SK-N-SH (cell line): ENCODE measurements around the gene MEF2D. TPM values are rescaled to one million over a fixed set of nuclear protein-coding genes. Genes with fewer than 3 reads are reported as not detected.

ENCODE experiments used
- CTCF ChIA-PET: fragments of 300-600, 350-600 bp; formaldehyde crosslinking; extraction: SDS; loops from one replicate; lab custom pipeline; 2021; lab: Yijun Ruan, JAX
- POLR2A ChIA-PET: fragments of 350-600 bp; sonication (Branson Sonifier 250); formaldehyde crosslinking; extraction: SDS; loops from one replicate; lab custom pipeline; 2020; ENCODE audit warnings: antibody characterized with exemption, inconsistent platforms; lab: Yijun Ruan, JAX
- DNase-seq: peaks from one replicate; pipeline ENCODE4 v3.0.0; 2012
- H2AFZ ChIP-seq: fragments of 200-600 bp; sonication (generic); 2 replicates; pipeline ENCODE4 v1.8.1; 2016; ENCODE audit warnings: antibody characterized with exemption, mild to moderate bottlenecking, low read depth
- H3F3A ChIP-seq: fragments of 200-600 bp; sonication (generic); replicated peaks from 2 replicates; pipeline ENCODE3; 2016; ENCODE audit warnings: antibody characterized with exemption, mild to moderate bottlenecking; ENCODE audit not compliant: insufficient read depth
- H3K27ac ChIP-seq, 2 experiments: fragments of 200-500 bp in 1 of 2; fragments of 200-600 bp in 1 of 2; sonication (Bioruptor generic) in 1 of 2; sonication (generic), shearing (Covaris generic) in 1 of 2; 2 replicates each; pipeline versions ENCODE4 v1.5.1 to v1.6.1; 2014 to 2016; ENCODE audit warnings: low read depth in 2 of 2, inconsistent platforms in 1 of 2, low read length in 1 of 2, mild to moderate bottlenecking in 1 of 2, mixed read lengths in 1 of 2
- H3K27me3 ChIP-seq: fragments of 200-600 bp; sonication (generic), shearing (Covaris generic); 2 replicates; pipeline ENCODE4 v1.6.1; 2016; ENCODE audit warnings: mixed run types; ENCODE audit not compliant: insufficient read depth
- H3K36me3 ChIP-seq, 2 experiments: fragments of 200-500 bp in 1 of 2; fragments of 200-600 bp in 1 of 2; sonication (Bioruptor generic) in 1 of 2; sonication (generic) in 1 of 2; replicated peaks in 1 of 2; 2 replicates each; pipeline versions ENCODE3 to v1.5.1; 2014 to 2016; ENCODE audit warnings: low read length in 1 of 2, mild to moderate bottlenecking in 1 of 2; ENCODE audit not compliant: insufficient read depth in 2 of 2, control insufficient read depth in 1 of 2
- H3K4me1 ChIP-seq, 2 experiments: fragments of 200-500 bp in 1 of 2; fragments of 200-600 bp in 1 of 2; sonication (Bioruptor generic) in 1 of 2; sonication (generic), shearing (Covaris generic) in 1 of 2; 2 replicates each; pipeline versions ENCODE4 v1.5.1 to v1.6.1; 2014 to 2016; ENCODE audit warnings: low read depth in 1 of 2, low read length in 1 of 2, mixed run types in 1 of 2; ENCODE audit not compliant: insufficient read depth in 2 of 2, control insufficient read depth in 1 of 2
- H3K4me2 ChIP-seq: fragments of 200-600 bp; sonication (generic), shearing (Covaris generic); 2 replicates; pipeline ENCODE4 v1.6.1; 2017; ENCODE audit warnings: mixed run types
- H3K4me3 ChIP-seq, 2 experiments: fragments of 200-500 bp in 1 of 2; fragments of 200-600 bp in 1 of 2; sonication (Bioruptor generic) in 1 of 2; sonication (generic), shearing (Covaris generic) in 1 of 2; 2 replicates each; pipeline versions ENCODE4 v1.5.1 to v1.8.1; 2014 to 2016; ENCODE audit warnings: low read depth in 2 of 2, inconsistent platforms in 1 of 2, low read length in 1 of 2, mild to moderate bottlenecking in 1 of 2, mixed read lengths in 1 of 2, moderate library complexity in 1 of 2
- H3K79me2 ChIP-seq: fragments of 200-600 bp; sonication (generic); 2 replicates; pipeline ENCODE4 v1.8.1; 2017; ENCODE audit warnings: mild to moderate bottlenecking; ENCODE audit not compliant: insufficient read depth
- H3K9ac ChIP-seq: fragments of 200-600 bp; sonication (generic); 2 replicates; pipeline ENCODE4 v1.6.1; 2017; ENCODE audit warnings: mixed run types
- H3K9me2 ChIP-seq: fragments of 200-600 bp; sonication (generic); 2 replicates; pipeline ENCODE4 v1.6.1; 2017; ENCODE audit warnings: mixed run types
- H3K9me3 ChIP-seq: fragments of 200-600 bp; sonication (generic); 2 replicates; pipeline ENCODE4 v1.6.1; 2017; ENCODE audit warnings: mixed run types, mild to moderate bottlenecking, moderate library complexity
- H4K20me1 ChIP-seq: fragments of 200-600 bp; sonication (generic); 2 replicates; pipeline ENCODE4 v1.6.1; 2017; ENCODE audit warnings: mild to moderate bottlenecking, mixed run types; ENCODE audit not compliant: insufficient read depth
- EP300 ChIP-seq, 2 experiments: IDR thresholded peaks; 2 replicates each; pipeline versions ENCODE4 v1.4.0 to v1.6.1; 2012; ENCODE audit warnings: borderline replicate concordance in 1 of 2, low read depth in 1 of 2, low read length in 1 of 2
- EZH2phosphoT487 ChIP-seq: fragments of 200-600 bp; sonication (generic); IDR thresholded peaks from 2 replicates; pipeline ENCODE4 v1.6.1; 2017; ENCODE audit warnings: low read depth, mixed run types, mild to moderate bottlenecking, antibody characterized with exemption, moderate library complexity, borderline replicate concordance
- FOSL2 ChIP-seq: IDR thresholded peaks from 2 replicates; pipeline ENCODE4 v1.4.0; 2012; ENCODE audit warnings: low read depth, mild to moderate bottlenecking, moderate library complexity, borderline replicate concordance
- GATA2 ChIP-seq: sonication (generic); formaldehyde crosslinking; IDR thresholded peaks from 2 replicates; pipeline ENCODE4 v1.5.0; 2020; ENCODE audit warnings: mild to moderate bottlenecking, missing genetic modification reagents
- MXI1 ChIP-seq: IDR thresholded peaks from 2 replicates; pipeline ENCODE4 v1.6.1; 2012; ENCODE audit warnings: mild to moderate bottlenecking, low read depth, low read length, improper control_type of control experiment
- POLR2AphosphoS5 ChIP-seq: IDR thresholded peaks from 2 replicates; pipeline ENCODE4 v1.6.1; 2012; ENCODE audit warnings: low read depth, low read length
- YY1 ChIP-seq: IDR thresholded peaks from 2 replicates; pipeline ENCODE4 v1.4.0; 2012; ENCODE audit warnings: low read depth, mild to moderate bottlenecking
- WGBS: methylation state at CpG from one replicate; pipeline ENCODE4 v1.1.6; 2017; ENCODE audit warnings: low lambda C conversion rate; 5-methylcytosine and 5-hydroxymethylcytosine counted together
- polyA plus RNA-seq, 3 experiments: library from polyadenylated mRNA; depleted of rRNA; stranded (reverse); fragments of >200 nt; gene quantifications; 2 replicates each; pipeline ENCODE4 v1.2.3, GENCODE V29; 2012
- TF ChIP-seq, protein P1 (sequence below): fragments of 200-600 bp; sonication (generic); IDR thresholded peaks from 2 replicates; pipeline ENCODE4 v1.6.1; 2017; ENCODE audit warnings: antibody characterized with exemption, mild to moderate bottlenecking, moderate library complexity
- TF ChIP-seq, protein P2 (sequence below): IDR thresholded peaks from 2 replicates; pipeline ENCODE4 v1.4.0; 2012; ENCODE audit warnings: low read depth, borderline replicate concordance
- TF ChIP-seq, protein P3 (sequence below): fragments of 150-350 bp; IDR thresholded peaks from 2 replicates; pipeline ENCODE4 v1.6.1; 2017; ENCODE audit warnings: antibody characterized with exemption, low read length, low read depth, borderline replicate concordance

Gene MEF2D
- polyA plus RNA-seq, 1 of the 3 experiments (the other 2 are of a cell fraction): 14.3 TPM

DNA sequence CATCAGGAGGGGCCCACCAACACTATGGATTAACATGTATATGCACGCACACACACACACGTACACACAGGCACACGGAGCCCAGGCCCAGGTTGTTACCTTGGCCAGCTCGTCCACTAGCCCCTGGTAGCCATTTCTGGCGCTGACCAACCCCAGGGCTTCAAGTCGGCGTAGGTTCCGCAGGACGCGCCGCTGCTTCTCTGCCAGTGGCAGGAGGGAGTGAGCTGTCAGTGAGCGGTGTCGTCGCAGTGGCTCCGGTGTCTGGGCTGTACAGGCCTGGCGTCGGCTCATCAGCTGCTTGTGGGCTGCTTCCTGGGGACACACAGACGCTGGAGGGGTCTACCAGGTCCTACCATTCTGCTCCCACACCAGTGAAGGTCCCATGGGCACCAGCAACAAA is 29.4 kb upstream of the MEF2D start (continued):
- TF ChIP-seq, protein P1, sequence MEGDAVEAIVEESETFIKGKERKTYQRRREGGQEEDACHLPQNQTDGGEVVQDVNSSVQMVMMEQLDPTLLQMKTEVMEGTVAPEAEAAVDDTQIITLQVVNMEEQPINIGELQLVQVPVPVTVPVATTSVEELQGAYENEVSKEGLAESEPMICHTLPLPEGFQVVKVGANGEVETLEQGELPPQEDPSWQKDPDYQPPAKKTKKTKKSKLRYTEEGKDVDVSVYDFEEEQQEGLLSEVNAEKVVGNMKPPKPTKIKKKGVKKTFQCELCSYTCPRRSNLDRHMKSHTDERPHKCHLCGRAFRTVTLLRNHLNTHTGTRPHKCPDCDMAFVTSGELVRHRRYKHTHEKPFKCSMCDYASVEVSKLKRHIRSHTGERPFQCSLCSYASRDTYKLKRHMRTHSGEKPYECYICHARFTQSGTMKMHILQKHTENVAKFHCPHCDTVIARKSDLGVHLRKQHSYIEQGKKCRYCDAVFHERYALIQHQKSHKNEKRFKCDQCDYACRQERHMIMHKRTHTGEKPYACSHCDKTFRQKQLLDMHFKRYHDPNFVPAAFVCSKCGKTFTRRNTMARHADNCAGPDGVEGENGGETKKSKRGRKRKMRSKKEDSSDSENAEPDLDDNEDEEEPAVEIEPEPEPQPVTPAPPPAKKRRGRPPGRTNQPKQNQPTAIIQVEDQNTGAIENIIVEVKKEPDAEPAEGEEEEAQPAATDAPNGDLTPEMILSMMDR: no peak
- no peak for TF ChIP-seq POLR2AphosphoS5
- no peak for TF ChIP-seq GATA2 (CRISPR knock-in tag)
- TF ChIP-seq MXI1: no peak
- no peak for TF ChIP-seq EZH2phosphoT487

DNA sequence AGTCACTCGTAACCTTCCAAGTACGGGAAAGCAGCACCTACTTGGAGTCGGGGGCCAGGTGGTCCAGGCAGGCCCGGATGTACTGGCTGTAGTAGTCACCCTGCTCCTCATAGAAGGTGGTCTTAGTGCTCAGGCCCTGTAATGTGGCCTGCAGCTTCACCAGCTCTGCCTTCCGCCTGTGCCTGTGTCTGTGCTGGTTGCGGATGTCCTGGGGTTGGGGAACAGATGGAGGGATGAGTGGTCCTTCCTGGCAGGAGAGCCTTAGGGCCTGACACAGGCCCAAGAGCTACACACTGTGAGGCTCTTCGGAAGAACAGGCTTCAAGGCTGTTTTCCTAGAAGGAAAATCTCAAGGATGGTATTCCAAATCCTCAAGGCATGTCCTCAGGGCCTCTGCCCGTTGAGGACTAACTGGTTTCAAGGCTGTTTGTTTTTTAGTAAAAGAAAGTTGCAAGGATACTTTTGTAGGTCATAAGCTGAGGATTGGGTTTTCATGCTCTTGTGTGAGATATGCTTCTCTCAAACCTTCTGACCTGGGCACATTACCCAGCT is 28.4 kb upstream of the MEF2D start:
- Histone ChIP-seq H3K36me3 (peaks cover 18 to 29% of the 10 kb centered on the region in 2 experiments), H3F3A (peaks cover 11% of the 10 kb centered on the region), H3K9me2 (no peaks in the 10 kb centered on the region), H2AFZ (no peak overlapping the region), H3K4me3 (no peak overlapping the region), H3K4me2 (no peak overlapping the region), H3K27me3 (no peaks in the 10 kb centered on the region), H3K79me2 (no peaks in the 10 kb centered on the region), H4K20me1 (no peaks in the 10 kb centered on the region), H3K4me1 (peaks cover 0 to 12% of the 10 kb centered on the region in 2 experiments; a peak in 1 of 4 replicates), H3K9me3 (no peaks in the 10 kb centered on the region), H3K27ac (no peak overlapping the region), H3K9ac (no peak overlapping the region)
- 90% methylated on average over 8 of the region's 8 CpGs for WGBS
- TF ChIP-seq, protein P2, sequence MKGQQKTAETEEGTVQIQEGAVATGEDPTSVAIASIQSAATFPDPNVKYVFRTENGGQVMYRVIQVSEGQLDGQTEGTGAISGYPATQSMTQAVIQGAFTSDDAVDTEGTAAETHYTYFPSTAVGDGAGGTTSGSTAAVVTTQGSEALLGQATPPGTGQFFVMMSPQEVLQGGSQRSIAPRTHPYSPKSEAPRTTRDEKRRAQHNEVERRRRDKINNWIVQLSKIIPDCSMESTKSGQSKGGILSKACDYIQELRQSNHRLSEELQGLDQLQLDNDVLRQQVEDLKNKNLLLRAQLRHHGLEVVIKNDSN: no peak
- TF ChIP-seq FOSL2: no peak
- TF ChIP-seq, protein P3, sequence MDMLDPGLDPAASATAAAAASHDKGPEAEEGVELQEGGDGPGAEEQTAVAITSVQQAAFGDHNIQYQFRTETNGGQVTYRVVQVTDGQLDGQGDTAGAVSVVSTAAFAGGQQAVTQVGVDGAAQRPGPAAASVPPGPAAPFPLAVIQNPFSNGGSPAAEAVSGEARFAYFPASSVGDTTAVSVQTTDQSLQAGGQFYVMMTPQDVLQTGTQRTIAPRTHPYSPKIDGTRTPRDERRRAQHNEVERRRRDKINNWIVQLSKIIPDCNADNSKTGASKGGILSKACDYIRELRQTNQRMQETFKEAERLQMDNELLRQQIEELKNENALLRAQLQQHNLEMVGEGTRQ: no peak
- TF ChIP-seq YY1: no peak
- TF ChIP-seq EP300 (IDR thresholded peaks at IDR 0.05; ENCODE audit: borderline replicate concordance in 1 of 2, low read depth in 1 of 2, low read length in 1 of 2): no peak
- no peak for DNase-seq
- ChIA-PET CTCF (interaction anchor here (1.2 to 2.1 kb wide), 2 partner anchors 20 to 28 kb away, joined by 3 to 5 read pairs; partner anchors contain the start of gene MEF2D), POLR2A (no interaction called here)

DNA sequence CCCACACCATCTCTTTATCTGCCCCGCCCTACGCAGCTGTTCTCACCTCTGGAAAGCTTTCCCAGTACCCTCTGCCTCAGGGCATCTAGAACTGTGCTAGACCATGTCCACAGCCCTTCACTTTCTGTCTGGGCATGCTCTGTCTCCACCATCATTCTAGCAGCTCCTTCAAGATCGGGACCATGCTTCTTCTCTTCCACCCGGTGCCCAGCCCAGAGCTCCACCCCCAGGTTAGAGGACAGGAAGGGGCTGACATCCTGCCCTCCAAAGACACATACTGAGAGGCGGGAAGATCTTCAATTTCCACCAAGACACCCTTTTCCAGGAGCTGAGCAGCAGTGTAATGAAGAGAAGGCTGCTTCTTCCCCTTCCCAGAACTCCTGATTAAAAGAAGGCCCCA is 27.7 kb upstream of the MEF2D start:
- TF ChIP-seq, protein P3: no peak
- Histone ChIP-seq H3K9me3 (no peaks in the 10 kb centered on the region), H3K4me3 (no peak overlapping the region), H4K20me1 (no peaks in the 10 kb centered on the region), H3K4me1 (peaks cover 0 to 12% of the 10 kb centered on the region in 2 experiments; a peak in 1 of 4 replicates), H3K36me3 (peaks cover 18 to 25% of the 10 kb centered on the region in 2 experiments), H3K27me3 (no peaks in the 10 kb centered on the region), H3K79me2 (no peaks in the 10 kb centered on the region), H3F3A (peaks cover 11% of the 10 kb centered on the region), H3K4me2 (no peak overlapping the region), H2AFZ (no peak overlapping the region), H3K9ac (no peak overlapping the region), H3K27ac (no peak overlapping the region), H3K9me2 (no peaks in the 10 kb centered on the region)
- DNase-seq: no peak
- ChIA-PET POLR2A (no interaction called here), CTCF (interaction anchor here (0.8 to 2.2 kb wide), 5 partner anchors 21 to 142 kb away, joined by 3 to 6 read pairs (median 5); partner anchors contain the start of gene MEF2D)
- WGBS: 98% methylated on average over 5 of the region's 5 CpGs
